ENCODE measurements around the gene TMEM63C.

Gene TMEM63C

GRCh38 chr14:77220246-77221017 is 38.8 kb downstream of the TMEM63C start:
- no peak overlapping the region for H3K4me3 ChIP-seq (replicated peaks in 1 of 2; ENCODE audit: low read depth in 2 of 2, low read length in 2 of 2)
- TF ChIP-seq CTCF (IDR thresholded peaks at IDR 0.05; ENCODE audit: low read depth, low read length): no peak
- no peak for DNase-seq (ENCODE audit: low read depth in 2 of 2)

GRCh38 chr14:77221241-77221871 is 39.8 kb downstream of the TMEM63C start:
- no peak for TF ChIP-seq CTCF (IDR thresholded peaks at IDR 0.05; ENCODE audit: low read depth, low read length)
- H3K4me3 ChIP-seq (replicated peaks in 1 of 2; ENCODE audit: low read depth in 2 of 2, low read length in 2 of 2): no peak overlapping the region
- no peak for DNase-seq (ENCODE audit: low read depth in 2 of 2)

GRCh38 chr14:77222546-77223225 is 41.1 kb downstream of the TMEM63C start:
- no peak overlapping the region for H3K4me3 ChIP-seq (replicated peaks in 1 of 2; ENCODE audit: low read depth in 2 of 2, low read length in 2 of 2)
- TF ChIP-seq CTCF (IDR thresholded peaks at IDR 0.05; ENCODE audit: low read depth, low read length): no peak
- DNase-seq (ENCODE audit: low read depth in 2 of 2): no peak

GRCh38 chr14:77224212-77224611 is 42.6 kb downstream of the TMEM63C start:
- no peak for DNase-seq (ENCODE audit: low read depth in 2 of 2)
- no peak overlapping the region for H3K4me3 ChIP-seq (replicated peaks in 1 of 2; ENCODE audit: low read depth in 2 of 2, low read length in 2 of 2)
- TF ChIP-seq CTCF (IDR thresholded peaks at IDR 0.05; ENCODE audit: low read depth, low read length): no peak

- no peak overlapping the region for H3K4me3 ChIP-seq (replicated peaks in 1 of 2; ENCODE audit: low read depth in 2 of 2, low read length in 2 of 2)
- no peak for TF ChIP-seq CTCF (IDR thresholded peaks at IDR 0.05; ENCODE audit: low read depth, low read length)
- no peak for DNase-seq (ENCODE audit: low read depth in 2 of 2)
Observed at GRCh38 chr14:77225254-77225653, 43.7 kb downstream of the TMEM63C start.

GRCh38 chr14:77225892-77226557 is 44.4 kb downstream of the TMEM63C start:
- H3K4me3 ChIP-seq (replicated peaks in 1 of 2; ENCODE audit: low read depth in 2 of 2, low read length in 2 of 2): no peak overlapping the region
- no peak for TF ChIP-seq CTCF (IDR thresholded peaks at IDR 0.05; ENCODE audit: low read depth, low read length)
- no peak for DNase-seq (ENCODE audit: low read depth in 2 of 2)

Data from cardiac fibroblast (primary cell).